K562 (cell line): ENCODE results near the gene PCDHB8.
"Not testable (repeated sequence)": the region's sequence is repeated elsewhere in the genome, so short reads cannot be mapped to it uniquely, and the experiment has no call there.

Experiments used
- ZFP36 ChIP-seq: fragments of 150-350 bp; IDR thresholded peaks from 2 replicates; pipeline ENCODE4 v1.6.1; 2018; ENCODE audit warnings: low read length, low read depth; ENCODE audit not compliant: partially characterized antibody
- ZNF75A ChIP-seq: fragments of 450-650 bp; formaldehyde crosslinking; IDR thresholded peaks from 2 replicates; pipeline ENCODE4 v1.4.0; 2020; ENCODE audit warnings: mild to moderate bottlenecking
- TF ChIP-seq, protein P1 (sequence below), 2 experiments: fragments of 450-650 bp in 1 of 2; sonication (generic) in 1 of 2; formaldehyde crosslinking in 1 of 2; IDR thresholded peaks in 1 of 2; conservative IDR thresholded peaks in 1 of 2; 2 replicates each; pipeline versions ENCODE4 v1.6.1 to v1.8.1; 2016 to 2023; ENCODE audit warnings: mild to moderate bottlenecking in 2 of 2, moderate library complexity in 2 of 2, inconsistent platforms in 1 of 2, missing genetic modification reagents in 1 of 2

DNA sequence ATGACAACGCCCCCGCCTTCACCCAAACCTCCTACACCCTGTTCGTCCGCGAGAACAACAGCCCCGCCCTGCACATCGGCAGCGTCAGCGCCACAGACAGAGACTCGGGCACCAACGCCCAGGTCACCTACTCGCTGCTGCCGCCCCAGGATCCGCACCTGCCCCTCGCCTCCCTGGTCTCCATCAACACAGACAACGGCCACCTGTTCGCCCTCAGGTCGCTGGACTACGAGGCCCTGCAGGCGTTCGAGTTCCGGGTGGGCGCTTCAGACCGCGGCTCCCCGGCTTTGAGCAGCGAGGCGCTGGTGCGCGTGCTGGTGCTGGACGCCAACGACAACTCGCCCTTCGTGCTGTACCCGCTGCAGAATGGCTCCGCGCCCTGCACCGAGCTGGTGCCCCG, 1.8 kb downstream of the PCDHB8 start:
- TF ChIP-seq, protein P1, sequence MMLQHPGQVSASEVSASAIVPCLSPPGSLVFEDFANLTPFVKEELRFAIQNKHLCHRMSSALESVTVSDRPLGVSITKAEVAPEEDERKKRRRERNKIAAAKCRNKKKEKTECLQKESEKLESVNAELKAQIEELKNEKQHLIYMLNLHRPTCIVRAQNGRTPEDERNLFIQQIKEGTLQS (IDR thresholded peaks at IDR 0.05), result not testable (repeated sequence)
- TF ChIP-seq, protein P1 (CRISPR knock-in tag; conservative IDR thresholded peaks at IDR 0.05), result not testable (repeated sequence)
- TF ChIP-seq ZFP36; ZNF75A (CRISPR knock-in tag): not testable (repeated sequence)
